Ramos (cell line): Measurements from ENCODE around the gene GRK7.
"Not testable (repeated sequence)": the region's sequence is repeated elsewhere in the genome, so short reads cannot be mapped to it uniquely, and the experiment has no call there.

Experiments used
- in situ Hi-C: fragments of 300-500 bp; cut with MboI; formaldehyde crosslinking; loops from one replicate; pipeline ENCODE4 v1.14.3; 2022; ENCODE audit warnings: low sequenced_read_pairs; ENCODE audit not compliant: unreplicated experiment

Gene GRK7

DNA sequence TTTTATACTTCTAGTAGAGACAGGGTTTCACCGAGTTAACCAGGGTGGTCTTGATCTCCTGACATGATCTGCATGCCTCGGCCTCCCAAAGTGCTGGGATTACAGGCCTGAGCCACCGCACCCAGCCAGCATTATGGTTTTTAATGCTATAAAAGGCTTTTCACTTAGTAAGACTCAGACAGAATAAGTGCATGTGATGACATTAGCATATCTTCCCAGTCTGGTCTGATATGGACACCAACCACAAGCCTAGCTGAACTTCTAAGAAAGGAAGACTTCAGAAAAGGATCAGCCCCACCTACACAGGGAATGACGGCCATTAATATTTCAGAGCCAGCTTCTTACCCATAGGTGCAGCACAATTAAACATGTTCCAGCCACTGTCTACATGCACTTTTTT lies 27.0 kb downstream of the GRK7 start:
- in situ Hi-C loops, result no loop called here

DNA sequence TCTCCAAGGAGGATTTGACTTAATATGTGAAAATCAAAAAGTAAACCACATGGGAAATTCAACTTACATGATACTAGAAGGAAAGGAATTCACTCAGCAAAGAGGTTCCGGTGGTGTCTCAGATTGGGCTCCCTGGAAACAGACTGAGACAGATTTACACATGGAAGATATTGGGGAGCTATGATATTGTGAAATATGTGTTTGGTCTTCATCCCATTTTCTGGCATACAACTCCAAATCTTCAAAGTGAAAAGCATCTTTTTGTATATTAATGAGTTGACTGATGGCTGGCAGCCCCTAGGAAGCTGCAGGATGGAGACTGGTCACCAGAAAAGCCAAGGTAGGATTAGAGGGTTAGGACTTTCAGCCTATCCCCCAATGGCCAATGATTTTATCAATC lies 29.3 kb downstream of the GRK7 start:
- in situ Hi-C loops, result no loop called here

DNA sequence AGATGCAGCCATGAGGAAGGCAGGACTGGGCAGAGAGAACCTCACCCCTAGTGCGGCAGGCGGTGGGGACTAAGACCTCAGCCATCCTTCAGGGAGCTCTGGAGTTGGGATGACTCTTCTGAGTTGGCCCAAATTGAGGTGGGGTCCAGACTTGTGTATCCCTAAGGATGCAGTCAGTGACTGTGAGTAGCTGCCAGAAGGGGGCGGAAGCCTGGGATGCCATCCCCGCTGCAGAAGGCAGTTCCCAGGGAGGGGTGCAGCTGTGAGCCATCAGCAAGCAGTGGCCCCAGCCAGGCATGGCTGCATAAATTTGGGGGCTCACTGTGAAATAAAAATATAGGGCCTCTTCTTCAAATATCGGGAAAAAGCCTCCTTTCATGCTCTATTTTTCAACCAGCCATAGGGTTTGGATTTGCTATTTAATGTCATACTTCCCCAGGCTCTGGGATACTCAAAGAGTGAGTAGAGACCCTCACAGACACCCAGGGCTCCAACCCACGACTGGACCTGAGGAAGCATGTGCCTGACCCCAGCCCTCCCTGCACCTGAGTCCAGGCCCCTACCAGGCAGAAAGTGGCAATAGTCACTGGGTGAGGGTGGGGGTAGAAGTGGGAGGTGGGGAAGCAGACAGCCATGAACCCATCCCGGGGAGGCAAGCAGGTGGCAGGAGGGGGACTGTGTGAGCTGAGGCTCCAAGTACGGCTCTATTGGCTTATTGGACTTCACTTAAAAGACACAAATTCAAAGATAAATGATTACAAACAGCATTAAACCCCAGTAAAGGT lies 30.5 kb downstream of the GRK7 start:
- in situ Hi-C loops, result no loop called here

DNA sequence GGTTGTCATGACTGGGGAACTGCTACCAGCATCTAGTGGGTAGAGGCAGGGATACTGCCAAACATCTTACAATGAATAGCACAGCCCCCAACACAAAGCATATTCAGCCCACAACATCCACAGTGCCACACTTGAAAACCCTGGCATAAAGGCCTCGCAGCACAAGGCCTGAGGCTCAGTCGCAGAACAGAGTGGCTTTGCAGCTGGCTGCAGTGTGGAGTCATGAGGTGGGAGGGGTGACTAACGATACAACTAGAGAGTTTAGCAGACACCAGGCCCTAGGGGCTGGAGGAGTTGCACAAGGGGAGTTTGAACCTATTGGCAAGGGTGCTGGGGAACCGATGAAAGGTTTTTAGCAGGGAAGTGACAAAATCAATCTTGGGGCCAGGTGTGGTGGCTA lies 32.1 kb downstream of the GRK7 start:
- in situ Hi-C loops, result no loop called here

DNA sequence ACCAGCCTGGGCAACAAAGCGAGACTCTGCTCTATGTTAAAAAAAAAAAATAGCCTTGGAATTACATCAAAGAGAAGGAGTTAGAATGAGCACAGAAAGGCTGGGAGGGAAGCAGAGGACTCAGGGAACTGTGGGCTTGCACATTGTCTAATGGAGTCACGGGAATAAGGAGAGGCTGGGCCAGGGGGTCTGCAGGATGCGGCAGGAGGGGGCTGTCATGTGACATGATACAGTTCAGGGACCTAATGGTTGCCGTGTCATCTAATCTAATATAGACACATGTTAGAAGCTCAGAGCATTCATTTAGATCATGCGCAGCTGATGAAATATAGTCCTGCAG lies 32.5 kb downstream of the GRK7 start:
- in situ Hi-C loops, result no loop called here

DNA sequence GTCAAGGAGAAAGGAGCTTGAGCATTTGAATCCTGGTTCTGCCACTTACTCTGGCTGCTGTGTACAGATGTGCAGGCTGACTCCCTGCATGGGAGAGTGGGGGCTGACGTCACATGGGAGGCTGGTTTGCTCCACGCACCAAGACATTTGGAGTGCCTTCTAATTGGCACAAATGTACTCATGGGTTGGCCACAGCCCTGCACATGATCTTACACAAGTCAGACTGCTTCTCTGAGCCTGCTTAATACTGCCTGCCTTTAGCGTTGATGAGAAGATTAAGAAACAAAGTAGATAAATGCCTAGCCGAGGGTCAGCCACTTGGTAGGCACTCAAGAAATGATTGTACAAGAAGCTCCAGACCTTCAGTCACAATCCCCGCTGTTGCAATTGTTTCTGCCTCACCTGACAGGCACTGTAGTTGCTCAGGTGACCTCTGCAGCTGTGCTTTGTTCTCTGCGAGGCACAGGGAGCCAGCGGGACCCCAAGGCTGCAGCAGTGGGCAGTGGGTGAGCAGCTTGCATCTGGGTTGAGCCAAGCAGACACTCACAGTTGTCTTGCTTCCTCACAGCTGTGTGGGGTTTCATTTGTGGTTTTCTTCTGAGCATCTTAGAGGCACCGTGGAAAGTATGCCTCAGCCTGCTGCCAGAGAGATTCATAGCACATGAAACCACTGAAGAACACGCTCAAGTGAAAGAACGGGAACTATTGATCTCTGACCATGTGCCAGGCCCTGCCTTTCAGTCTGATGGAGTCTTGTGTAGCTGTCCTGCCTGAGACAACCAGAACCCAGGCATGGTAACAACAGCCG lies 33.1 kb downstream of the GRK7 start:
- in situ Hi-C loops, result no loop called here

DNA sequence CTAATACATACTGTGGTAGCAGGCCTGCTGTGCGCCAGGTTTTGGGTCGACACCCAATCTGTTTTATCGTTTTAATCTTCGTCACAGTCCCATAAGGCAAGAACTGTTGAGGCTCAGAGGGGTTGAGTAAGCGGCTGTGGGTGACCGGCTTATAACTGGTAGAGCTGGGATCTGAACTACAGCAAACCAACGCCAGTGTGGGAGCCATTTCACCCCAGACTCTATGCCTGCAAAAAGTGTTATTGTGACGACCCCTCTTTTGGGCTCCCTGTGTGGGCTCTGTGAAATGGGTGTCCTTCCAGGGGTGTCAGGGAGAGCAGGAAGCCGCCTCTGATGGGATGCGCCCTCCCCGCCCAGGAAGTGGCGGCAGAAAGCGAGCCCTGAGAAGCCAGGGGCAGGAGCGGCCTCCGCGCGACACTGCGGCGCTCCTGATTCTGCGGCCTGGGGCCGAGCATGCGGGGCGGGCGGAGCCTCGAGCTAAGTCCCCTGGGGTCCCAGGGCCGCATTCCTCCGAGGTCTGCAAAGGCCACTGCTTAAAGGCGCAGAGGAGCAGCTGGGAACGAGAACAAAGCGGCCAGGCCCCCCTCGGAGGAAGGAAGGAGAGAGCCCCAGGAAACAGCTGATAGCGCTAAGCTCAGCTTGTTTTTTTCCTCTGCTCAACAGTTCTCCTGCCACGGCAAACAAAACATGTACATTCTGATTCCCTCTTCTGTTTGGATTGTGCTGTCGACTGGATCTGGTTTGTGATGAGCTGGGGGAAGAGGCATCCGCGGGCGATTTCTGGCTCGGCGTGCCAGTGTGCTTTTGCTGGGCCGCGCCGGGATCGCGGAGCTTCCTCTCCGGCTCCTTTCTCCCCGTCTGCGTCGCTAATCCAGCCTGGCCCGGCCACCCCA lies 33.9 kb downstream of the GRK7 start:
- in situ Hi-C loops, result no loop called here

DNA sequence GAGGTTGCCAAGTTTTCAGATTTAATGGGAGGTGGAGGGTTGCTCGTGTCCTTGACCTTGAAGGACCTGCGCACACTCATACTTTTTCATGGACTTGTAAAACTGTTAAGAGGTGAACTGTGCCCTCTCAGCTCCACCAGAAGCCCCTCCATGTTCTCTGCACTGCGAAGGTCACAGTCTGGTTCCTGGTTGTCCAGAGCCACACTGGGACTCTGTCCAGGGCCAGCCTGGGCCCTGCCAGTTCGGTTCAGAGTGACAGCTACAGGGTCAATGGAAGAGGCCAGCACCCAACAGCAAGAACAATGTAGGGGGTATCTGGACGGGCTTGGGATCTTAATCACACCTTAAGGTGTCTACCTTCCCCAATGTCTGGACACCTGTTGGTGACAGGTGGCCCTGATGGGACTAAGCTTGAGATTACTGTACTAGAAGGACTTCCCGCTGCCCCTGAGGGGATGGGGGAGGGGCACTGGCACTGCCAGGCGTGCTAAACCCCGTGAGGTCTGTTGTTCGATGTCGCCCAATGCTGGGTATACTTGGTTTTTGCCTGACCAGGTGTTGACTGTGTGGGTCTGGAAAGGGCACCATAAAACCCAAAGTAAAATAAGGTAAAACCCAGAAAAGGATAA lies 34.7 kb downstream of the GRK7 start:
- in situ Hi-C loops, result no loop called here

DNA sequence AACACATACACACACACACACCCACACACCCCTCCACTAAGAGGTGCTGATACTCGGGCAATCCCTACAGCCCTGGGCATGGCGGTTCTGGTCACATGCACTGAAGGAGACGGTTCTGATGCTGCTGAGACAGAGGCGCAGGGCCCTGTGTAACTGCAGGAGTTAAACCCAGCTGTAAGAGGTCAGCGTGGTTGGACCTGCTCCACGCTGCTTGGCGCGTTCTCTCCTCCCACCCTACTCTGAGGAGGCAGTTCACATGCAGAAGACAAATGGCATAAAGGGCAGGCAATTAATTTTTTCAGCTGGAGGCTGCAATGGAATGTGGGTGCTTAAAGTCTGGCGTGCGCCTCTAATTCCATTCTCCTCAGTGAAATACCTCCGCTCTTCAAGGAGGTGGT lies 35.2 kb downstream of the GRK7 start:
- in situ Hi-C loops, result no loop called here

DNA sequence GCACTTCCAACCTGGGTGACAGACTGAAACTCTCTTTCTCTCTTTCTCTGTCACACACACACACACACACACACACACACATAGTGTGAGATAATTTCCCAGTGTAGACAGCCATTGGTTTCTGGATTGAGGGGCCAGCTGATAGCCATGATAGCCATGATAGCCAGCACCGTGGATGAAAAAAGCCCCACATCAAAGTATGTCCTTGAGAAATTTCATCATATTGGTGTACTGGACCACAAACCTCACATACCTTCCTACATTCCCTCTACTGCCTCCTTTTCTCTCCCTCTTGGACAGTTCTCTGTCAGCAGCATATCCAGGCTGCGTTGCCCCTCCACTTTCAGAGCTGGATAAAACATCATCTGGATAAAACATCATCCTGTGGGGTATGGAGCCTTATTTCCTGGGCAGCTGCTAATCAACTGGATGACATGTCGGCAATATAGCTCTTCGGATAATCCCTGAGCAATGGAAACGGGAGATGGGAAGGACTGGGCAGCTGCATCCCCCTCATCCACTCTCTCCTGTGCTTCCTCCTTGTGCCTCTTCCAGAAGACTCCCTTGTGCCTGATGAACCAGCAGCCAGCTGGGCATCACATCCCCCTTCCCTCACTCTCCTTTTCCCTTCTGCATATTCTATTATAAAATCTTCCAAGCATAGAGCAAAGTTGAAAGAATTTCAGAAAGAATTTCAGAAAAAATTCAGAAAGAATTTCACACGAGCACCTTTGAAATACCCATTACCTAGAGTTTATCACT lies 39.3 kb downstream of the GRK7 start:
- in situ Hi-C loops, result no loop called here

DNA sequence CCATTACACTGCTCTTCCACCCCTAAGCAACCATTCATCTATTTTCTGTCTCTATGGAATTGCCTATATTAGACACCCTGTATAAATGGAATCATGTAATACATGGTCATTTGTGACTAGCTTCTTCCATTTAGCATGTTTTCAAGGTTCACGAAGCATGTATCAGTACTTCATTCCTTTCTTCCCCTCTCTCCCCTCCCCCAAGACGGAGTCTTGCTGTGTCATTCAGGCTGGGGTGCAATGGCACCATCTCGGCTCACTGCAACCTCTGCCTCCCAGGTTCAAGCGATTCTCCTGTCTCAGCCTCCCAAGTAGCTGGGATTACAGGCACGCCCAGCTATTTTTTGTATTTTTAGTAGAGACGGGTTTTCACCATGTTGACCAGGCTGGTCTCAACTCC lies 40.3 kb downstream of the GRK7 start:
- in situ Hi-C loops, result not testable (repeated sequence)

DNA sequence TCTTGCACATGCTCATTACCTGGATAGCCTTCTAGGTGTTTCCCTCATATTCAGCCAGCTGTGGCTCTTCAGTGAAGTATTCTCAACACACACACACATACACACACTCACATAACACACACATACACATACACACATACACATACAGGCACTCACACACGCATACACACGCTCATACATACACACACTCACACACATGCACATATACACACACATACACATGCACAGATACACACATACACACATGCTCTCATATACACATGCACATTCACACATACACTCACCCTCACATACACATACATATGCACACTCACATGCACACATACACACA lies 41.2 kb downstream of the GRK7 start:
- in situ Hi-C loops, result no loop called here

DNA sequence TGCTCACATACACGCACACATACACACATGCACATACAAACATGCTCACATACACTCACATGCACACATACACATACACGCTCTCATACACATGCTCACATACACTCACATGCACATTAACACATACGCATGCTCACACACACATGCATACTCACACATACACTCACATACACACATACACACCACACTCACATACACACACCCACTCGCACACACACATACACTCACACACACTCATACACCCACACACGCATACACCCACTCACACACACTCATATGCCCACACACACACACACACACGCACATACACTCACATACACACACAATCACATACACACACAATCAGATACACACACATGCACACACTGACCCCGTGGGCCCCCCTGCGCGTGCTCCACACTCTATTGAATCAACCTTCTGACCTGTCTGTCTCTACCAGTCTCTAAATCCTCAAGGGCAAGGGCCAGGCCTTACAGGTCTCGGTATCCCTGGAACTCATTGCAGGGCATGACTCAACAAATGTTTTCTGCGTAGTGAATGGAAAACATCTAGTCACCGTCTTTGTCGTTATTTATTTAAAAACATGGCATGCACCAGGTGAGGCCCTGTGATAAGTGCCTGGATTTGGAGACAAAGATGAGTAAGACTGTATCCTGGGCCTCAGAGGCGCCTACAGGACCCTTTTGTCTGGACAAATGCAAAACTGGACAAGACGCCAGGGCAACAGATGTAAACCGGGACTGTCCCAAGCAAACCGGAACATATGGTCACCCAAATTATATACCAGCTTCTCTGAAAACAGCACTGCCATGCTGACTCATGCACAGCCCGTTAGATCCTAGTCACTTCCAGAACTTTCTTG lies 41.8 kb downstream of the GRK7 start:
- in situ Hi-C loops, result no loop called here

DNA sequence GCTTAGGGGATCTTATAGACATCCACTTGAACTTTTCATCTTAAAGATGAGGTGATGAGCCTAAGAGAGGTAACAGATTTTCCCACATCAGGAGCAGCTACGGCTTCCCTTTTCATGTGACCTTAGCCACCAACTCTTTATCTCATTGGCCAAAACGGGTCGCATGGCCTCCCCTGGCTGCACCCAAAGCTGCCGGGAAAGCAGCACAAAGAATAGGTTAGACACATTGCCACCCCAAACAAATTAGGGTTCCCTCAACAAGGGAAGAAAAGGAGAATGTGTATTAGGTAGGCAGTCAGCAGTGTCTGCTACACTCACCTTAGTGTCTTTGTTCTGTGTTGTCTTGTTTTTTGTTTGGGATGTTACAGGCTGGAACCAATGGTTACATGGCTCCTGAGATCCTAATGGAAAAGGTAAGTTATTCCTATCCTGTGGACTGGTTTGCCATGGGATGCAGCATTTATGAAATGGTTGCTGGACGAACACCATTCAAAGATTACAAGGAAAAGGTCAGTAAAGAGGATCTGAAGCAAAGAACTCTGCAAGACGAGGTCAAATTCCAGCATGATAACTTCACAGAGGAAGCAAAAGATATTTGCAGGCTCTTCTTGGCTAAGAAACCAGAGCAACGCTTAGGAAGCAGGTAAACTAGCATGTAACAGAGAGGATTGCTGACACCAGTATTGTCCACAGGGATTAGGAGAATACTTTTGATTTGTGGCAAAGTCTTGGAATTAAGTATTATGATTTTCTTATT lies 44.2 kb downstream of the GRK7 start:
- in situ Hi-C loops, result no loop called here

DNA sequence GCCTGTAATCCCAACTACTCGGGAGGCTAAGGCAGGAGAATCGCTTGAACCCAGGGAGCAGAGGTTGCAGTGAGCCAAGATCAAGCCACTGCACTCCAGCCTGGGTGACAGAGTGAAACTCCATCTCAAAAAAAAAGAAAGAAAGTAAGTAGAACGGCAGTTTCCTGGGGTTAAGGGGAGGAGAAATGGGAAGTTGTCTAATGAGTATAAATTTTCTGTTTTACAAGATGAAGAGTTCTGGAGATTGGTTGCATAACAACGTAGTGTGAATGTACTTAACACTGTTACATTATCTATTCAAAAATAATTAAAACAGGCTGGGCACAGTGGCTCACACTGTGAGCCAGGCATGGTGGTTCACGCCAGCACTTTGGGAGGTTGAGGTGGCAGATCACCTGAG lies 45.4 kb downstream of the GRK7 start:
- in situ Hi-C loops, result no loop called here

DNA sequence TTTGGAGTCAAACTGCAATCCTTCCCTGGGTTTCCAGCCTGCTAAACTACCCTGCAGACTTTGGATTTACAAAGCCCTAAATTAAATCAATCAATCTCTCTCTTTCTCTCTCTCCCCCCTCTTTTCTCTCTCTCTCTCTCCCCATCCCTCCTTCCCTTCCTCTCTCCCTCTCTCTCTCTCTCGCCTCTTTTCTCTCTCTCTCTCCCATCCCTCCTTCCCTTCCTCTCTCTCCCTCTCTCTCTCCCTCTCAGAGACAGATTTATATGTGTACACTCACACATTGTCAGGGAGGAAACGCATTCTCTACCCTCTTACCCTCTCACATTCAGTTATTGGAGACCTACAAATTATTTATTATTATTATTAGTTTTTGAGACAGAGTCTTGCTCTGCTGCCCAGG lies 47.0 kb downstream of the GRK7 start:
- in situ Hi-C loops, result no loop called here

DNA sequence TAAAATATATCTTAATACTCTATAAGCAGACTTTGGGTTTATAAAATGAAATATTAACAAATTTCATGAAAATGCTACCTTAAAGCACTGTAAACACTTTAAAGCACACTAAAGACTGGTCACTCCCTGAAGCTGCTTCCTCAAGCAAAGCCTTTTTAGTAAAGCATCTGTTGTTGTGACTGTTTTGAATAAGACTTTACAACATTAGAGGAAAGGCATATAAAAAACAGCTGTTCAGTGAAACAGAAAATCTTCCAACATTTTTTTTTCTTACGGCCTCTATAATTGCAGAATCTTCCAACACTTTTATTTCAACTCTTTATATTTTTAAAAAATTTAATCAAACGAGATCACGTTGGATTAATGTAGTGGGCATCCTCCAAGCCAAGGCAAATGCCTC lies 48.1 kb downstream of the GRK7 start:
- in situ Hi-C loops, result no loop called here

DNA sequence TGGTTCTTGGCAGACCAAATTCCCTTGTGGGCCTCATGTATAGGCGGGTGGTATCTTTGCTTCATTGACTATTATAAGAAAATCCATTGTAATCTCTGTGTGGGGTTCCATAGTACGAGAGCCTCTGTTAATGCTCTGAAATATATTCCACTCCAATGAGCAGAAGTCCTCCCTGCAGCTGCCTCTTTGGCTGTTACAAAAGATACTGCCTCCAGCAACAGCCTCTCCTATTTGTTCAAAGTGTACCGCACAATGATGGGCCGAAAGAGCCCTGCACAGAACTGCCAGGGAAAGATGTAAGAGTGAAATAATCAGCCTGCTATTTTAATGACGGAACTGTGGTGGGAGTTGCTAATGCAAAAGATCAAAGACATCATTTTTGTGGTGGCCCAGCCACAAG lies 48.9 kb downstream of the GRK7 start:
- in situ Hi-C loops, result no loop called here
